ENCODE results near the gene PPP1R11.

The PPP1R11 gene

DNA sequence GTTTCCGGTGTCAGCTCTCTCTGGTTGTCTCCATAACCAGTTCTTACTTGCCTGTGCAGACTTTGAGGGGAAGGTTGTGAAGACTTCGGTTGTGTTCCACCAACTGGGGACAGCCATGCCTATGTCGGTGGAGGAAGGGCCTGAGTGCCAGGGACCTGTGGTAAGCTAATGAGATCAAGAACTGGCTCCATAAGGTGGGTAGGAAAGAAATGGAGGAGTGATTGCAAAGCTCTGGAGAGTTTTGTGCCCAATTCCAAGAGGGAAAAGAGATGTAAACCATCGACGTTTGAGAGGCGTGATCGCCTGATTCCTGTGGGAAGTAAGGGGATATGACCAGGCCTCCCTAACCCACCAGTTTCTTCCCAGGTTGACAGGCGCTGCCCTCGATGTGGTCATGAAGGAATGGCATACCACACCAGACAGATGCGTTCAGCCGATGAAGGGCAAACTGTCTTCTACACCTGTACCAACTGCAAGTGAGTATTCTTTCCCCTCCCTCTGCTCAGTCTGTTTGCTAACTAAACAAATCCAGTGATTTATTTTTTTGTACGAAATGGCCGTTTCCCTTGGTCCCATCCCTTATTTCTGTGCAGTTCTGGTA is 5.0 kb upstream of the PPP1R11 start:
- DNase-seq (ENCODE audit: low read depth), result no peak

DNA sequence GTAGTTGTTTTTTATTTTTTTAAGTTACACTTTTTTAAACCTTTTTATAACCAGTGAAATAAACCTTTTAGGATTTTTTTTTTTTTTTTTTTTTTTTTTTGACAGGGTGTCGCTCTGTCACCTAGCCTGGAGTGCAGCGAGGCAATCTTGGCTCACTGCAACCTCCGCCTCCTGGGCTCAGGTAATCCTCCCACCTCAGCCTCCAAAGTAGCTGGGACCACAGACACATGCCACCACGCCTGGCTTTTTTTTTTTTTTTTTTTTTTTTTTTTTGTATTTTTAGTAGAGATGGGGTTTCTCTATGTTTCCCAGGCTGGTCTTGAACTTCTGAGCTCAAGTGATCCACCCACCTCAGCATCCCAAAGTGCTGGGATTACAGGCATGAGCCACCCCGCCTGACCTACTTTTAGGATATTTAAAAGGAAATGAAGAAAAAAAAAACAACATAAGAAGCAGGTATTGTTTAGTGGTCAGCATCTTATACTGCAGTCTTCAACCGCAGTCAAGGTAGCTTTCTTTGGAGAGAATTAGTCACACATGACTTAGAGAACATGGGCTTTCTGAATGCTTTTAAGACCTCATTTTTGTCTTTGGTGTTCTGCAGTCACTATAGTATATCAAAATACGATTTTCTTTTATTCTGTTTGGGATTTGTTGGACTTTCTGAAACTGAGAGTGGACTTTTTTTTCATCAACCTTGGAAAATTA is 4.4 kb upstream of the PPP1R11 start:
- no peak for DNase-seq (ENCODE audit: low read depth)

DNA sequence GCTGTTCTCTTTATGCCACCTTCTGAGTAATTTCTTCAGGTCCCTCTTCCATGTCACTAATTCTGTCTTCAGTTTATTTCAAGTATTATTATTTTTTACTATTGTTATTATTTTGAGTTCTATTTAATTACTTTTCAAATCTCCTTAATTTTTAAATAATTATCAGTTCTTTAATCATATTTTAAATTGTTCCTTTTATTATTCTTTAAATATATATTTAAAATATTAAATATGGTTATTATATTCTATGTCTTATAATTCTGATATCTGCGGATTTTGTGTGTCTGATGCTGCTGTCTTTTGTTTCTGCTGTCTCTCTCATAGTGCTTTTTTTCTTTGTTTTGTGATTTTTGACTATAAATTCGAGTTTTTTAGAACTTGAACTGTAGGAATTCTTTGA is 3.7 kb upstream of the PPP1R11 start:
- no peak for DNase-seq (ENCODE audit: low read depth)

DNA sequence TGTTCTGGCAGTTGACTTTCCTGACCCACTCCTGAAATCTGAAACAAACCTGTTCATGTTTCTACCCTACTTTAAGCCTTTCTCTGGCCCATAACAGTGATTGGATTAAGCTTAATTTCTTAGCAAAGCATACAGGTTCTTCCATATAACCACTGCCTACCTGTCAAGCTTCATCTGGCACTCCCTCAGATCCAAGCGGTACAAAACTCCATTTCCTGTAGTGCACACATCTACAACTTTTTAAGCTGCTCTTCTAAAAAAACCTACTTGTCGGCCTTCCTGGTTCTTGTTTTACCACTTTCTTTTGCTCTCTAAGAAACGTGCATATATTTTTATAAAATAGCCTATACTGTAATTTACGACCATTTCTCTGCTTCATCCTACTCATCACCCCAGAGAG is 916 bp upstream of the PPP1R11 start:
- no peak for DNase-seq (ENCODE audit: low read depth)

DNA sequence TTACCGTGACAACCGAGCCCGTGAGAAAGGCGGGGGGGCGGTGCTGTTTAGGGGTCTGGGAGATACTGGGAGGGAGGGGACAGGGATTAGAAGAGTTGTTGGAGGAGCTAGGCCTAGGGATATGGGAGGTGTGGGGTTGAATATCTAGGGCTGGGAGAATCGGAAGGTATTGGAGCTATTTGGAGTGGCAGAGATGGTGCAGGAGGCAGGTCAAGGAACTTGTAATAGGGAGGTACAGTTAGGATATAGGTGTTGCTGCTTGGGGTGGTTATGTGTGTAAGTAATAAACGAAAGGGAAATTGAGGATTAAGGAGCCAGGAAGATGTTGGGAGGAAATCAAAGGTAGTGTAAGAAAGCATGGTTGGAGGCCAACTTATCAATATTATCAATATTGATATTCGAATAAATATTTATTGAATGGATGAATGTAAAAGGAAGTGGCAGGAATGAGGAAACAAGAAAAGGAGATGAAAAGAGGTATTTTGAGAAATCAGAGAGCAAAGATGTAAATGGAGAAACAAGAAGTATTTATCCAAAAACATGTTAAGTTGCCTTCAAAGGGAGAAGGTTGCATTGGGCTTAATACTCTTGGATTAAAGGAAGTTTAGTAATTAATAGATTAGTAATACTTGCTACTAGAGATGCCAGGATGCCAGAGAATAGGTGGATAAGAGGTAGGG is 602 bp downstream of the PPP1R11 start:
- no peak for DNase-seq (ENCODE audit: low read depth)

DNA sequence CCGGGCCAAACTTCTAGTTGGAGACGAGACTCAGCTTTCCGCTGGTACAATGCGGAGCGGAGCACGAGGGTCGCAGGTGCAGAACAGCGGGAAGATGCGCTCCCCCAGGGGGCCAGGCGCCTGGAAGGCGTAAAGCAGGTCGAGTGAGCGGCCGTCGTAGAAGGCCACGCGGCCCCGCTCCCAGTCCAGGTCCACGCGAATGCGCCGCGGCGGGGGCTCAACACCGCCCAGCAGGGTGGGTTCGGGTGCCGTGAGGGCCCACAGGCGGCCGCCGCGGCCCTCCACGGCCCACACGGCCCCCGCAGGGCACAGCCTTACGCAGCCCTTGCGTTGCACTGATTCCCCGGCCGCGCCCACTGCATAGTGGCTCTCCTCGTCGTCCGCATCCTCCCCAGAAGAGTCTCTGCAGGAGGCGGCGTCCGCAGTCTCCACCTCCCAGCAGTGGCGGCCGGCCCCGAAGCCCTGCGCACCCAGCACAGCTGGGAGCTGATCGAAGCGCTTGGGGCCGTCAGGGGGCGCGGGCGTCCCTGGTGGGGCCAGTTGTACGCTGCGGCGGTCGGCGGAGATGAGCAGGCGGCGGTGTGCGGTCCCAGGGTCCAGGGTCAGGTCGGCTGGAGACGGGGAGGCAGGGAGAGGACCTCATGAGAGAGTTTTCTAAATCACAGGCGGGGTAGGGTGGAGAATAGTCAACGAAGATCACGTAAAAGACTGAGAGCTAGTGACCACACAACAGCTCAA is 4.3 kb downstream of the PPP1R11 start:
- no peak for DNase-seq (ENCODE audit: low read depth)

DNA sequence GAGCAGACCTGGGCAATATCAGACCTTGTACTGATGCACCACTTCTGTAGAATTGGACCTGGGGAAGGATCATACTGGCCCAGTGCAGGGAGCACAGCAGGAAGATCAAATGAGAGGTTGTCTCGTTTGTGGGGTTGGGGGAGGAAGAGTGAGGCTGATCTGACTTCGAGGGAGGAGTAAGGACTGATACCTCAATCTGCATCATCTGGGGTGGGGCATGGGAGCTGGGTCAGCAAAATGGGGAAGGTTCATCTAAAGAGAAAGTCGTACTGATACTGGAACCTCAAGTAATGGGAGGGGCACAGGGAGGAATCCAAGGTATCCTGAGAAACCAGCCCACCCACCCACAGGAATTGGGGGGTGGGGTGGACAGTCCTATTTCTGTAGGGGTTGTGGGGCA is 4.9 kb downstream of the PPP1R11 start:
- DNase-seq (ENCODE audit: low read depth), result no peak

DNA sequence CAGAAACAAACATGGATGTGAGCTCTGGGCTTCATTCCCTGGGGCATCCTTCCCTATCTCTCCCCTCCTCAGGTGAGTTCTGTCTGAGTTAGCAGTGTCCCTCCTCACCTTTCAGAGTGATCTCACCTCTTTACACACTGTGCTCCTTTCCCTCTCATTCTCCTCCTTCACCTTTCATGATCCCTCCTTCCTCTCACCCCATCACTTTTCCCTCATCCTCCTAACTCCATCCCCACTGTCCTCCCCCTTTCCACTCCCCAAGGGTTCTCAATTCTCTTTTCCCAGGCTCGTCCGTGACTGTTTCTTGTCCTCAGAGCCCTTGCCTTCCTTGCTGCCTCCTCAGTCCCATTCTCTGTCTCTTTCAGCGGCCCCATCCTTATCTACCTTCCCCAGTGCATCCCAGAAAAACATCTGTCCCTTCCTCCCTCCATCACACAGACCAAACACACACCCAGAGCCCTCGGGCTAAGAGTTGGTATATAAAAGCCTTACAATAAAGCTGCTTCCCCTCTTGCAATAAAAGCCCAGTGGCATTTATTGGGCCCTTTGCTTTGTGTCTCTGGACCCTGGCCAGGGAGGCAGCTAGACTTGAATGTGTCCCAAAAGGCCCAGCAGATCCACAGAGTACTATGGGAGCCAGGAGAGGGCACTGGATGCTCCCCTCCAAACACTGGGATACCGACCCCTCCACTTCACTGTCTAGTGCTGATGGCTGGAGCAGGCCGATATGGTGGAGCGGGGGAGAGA is 6.7 kb downstream of the PPP1R11 start:
- DNase-seq (ENCODE audit: low read depth), result no peak

DNA sequence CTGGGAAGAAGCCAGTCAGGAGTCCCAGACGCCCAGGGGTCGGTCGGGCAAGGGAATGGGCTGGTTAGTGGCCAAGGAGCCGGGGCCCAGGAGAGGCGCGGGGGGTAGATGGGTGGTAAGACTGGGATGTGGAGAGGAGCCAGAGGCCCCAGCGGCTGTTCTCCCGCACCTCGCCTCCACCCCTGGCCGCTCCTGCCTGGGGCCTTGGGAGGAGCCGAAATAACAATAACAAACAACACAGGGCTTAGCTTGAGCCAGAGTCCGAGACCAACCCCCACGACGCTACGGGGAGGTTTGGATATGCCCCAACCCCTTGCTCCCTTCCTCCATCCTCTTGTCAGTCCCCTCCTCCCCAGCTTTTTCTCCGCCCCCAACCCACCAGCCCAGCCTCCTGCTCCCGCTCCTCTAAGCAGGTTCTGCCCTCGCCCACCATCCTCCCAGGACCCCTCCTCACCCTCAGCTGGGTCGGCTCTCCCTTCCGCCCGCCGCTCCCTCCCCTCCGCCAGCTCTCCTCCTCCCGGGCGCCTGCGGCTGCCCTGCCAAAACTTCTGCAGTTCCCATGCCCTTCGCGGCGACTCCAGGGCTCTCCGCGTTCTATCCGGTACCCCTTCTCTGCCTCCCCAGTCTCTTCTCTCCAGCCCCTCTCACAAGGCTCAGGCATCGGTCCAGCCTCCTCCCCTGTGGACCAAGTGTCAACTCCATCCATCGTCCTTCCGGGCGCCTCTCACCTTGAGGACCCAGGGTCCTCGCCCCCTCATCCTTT is 7.5 kb downstream of the PPP1R11 start:
- DNase-seq (ENCODE audit: low read depth), result no peak

DNA sequence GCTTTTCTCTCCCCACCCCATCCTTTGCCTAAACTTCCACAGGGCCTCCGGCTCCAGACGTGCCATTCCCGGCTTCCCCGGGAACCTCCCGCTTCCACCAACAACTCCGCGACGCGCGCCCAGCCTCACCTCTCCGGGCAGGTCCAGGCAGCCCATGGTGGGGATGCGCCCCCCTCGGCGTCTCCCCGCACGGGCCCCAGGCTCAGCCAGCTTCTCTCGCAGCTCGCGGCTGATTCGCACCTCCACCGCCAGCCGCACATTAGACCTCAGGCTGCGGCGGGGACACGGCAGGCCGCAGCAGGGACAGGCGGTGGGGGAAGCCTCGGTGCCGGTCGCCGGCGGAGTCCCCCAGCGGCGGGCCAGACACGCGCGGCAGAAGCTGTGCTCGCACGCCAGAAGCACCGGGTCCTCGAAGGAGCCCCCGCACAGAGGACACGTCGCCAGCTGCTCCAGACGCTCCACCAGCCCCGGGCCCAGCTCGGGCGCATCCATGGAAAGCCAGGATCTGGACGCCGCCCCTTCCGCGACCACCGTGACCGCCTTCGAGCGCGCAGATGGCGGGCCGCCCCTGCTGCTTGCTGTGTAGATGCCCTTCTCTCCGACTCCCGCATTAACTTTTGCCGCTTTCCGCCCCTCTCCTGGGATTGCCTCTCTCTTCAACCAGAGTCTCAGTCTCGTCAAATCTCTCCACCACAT is 8.2 kb downstream of the PPP1R11 start, which contains the start of gene RNF39:
TSS of gene RNF39 (minus strand) at position 676 of the 696 bp plus-strand sequence. CDS start at position 492, 184 bp downstream.
- no peak for DNase-seq (ENCODE audit: low read depth)

DNA sequence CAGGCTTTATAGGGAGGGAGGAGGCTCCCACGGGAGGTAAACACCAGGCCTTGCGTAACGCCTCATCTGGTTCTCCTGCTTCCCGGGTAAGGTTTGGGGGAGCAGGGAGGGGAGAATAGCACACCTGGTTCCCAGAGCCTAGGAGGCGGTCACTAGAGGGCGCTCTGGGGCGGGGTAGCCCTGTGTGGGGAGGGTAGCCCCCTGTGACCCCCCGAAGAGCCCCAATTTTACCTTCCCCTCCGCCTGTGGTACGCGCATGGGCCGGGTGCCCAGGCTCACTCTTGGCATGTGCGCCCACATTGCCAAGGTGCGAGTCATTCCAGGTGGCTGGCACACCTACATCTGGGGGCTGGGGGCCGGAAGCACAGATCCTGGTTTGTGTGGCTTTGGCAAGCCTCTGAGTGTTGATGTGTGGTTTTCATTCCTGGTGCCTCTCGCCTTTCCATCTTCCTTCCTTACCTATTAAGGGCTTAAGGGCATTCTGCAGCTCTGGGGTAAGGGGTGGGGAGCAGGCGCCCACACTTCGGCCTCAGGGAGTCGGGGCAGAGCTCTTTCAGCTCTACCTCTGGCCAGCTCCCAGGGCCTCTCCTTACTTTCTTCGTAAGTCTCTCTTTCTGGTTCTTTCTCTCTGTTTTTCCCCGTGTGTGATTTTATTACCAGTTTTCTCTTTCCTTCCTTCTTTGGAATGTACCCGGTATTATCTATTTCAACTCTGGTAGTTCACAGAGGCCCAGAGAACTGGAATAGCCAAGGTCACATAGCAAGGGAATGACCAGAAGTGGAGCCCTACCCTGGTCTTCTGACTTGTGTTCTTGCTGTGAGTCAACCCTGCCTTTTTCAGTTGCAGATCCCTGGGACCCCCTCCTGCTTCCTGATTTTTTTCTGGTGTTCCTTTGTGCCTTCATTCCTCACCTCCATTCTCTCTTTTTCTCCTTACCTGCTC is 9.1 kb downstream of the PPP1R11 start:
- DNase-seq (ENCODE audit: low read depth), result no peak

DNA sequence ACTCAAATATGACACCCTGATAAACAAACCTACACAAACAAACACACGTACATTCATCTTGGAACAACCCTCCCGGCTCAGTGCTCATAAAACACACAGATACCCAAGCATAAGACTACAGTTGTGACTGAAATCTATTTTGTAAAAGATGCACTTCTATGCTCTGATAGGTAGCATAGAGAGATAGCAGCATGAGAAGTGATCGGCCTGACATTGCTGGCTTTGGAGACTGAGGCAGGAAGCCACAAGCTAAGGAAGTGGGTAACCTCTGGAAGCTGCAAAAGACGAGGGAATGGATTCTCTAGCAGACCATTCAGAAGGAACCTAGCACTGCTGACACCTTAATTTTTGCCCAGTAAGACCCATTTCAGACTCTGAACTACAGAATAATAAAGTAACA is 10.2 kb downstream of the PPP1R11 start:
- no peak for DNase-seq (ENCODE audit: low read depth)

DNA sequence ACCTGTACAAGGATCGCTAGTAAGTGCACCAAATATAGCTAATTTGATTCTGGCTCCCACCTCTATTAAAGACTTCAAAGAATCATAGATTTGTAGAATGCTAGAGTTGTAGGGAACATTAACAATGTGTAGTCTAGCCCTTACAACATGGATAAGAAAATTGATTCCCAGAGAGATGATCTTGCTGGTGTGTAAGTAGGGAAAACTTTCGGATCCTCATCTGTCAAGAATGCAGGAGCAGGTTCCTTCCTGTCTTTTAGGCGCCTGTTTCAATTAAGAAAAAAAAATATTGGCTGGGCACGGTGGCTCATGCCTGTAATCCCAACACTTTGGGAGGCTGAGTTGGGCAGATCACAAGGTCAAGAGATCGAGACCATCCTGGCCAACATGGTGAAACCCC is 20.9 kb downstream of the PPP1R11 start:
- no peak for DNase-seq (ENCODE audit: low read depth)

DNA sequence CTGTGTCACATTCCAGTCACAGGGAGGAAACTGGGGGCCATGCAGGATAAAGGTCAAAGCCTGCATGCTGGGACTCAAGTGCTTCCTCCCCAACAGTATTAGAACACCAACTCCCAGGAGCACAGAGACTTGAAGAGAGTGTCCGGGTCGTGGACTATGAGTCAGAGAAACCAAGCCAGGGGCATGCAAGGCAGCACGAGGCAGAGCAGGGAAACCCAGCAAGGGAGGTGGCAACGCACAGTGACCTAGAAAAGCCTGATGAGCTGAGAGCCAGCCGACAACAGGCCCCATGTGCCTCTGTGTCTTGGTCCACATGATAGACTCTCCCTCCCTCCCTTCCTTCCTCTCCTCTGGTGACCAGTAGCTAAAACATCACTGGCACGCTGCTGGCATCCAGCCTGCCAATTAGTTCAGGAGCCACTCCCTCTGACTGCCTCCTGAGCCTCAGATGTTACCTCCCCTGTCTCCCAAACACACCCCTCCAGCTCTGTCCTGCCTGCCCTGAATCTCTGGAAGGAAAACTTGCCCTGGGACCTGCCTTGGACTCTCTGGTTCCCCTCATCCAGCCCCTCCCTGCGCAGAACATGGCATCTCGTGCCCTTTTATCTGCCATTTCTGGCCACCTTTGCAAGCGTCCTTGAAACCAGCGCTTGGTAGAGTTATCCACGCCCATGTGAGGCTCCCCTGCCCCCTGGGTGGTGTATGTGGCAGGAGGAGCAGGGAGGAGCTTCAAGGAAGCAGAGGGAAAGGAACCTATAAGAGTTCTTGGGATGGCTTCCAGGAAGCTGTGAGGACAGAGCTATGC is 24.8 kb downstream of the PPP1R11 start:
- DNase-seq (ENCODE audit: low read depth), result no peak

DNA sequence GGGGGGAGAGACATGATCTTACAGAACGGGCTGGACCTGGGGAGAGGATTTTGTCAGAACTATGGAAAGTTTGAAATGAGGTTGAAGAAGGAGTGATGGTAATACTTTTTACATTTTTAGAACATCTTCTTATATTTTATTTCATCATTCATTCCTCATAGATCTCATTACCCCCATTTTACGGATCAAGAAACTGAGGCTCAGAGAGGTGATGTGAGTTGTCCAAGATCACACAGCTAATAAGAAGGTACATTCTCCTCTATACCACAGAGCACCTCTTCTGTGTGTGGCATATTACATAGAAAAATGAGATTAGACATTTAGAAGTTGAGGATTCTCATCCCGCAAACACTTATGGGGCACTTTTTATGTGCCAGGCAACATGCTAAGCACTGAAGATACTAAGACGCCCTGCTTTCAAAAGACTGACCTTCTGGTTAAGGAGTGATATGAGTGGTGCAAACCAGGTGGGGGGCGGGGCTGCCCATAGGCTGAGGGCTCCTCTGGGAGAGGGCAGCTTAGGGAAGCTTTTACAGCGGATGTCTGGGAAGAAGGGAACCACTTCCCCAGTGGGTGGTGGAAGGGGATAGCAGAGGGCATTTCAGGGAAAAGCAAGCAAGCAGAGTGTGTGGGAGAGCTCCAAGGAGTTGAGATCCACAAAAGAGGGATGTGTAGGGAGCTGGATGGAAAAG is 26.0 kb downstream of the PPP1R11 start:
- DNase-seq (ENCODE audit: low read depth), result no peak

DNA sequence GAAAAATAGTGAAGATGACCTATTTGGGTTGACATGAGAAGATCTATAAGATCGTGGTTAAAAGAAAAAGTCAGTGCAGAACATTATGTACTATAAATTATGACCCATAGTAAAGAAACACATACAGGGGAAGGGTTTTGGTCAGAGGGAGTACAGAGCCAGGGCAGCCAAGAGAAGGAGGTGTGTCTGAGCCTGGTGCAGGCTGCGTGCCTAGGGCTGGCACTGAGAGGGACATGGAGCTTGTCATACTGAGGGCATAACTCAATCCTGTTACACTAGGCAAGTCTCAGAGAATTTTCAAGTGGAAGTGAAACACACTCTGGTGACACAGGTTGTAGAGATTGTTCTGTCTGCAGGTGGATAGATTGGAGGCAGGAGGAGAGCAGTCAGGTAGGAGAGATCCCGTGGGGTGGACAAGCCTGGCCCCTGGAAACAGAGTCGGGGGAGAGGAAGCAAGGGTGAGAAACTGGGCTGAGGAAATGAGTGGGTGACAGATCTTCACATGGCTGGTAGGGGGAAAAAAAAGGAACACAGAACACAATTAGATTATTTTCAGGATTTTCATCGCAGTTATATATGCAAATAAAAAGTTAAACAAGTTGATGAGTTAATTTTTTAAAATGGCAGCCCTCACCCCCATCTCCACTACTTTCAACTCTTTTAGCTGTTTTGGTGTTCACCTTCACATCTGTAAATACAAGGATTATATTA is 27.1 kb downstream of the PPP1R11 start:
- DNase-seq (ENCODE audit: low read depth), result no peak

DNA sequence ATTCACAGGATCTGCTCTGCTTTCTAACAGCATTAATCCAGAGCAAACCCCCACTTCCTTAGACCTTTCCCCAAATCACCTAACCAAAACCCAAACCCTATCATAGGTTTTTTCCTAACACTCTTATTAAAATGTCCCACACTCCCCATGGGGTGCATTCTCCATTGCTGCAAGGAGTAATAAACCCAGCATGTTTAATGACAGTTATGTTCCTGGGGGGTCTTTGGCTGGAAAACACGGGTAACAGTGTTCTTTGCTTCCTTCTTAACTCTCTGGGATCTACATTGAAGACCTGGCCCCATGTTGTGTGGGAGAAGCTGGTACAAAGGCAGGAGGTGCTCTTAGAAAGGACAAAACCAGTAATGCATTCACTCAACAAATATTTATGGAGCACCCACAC is 29.8 kb downstream of the PPP1R11 start:
- DNase-seq (ENCODE audit: low read depth), result no peak

Data from stimulated activated CD8-positive, alpha-beta memory T cell treated with anti-CD3 and anti-CD28 coated beads, Interleukin-15, amount 100 ng/mL, for 1 hour (primary cell).